Neuron (in vitro differentiated cells): ENCODE results near the gene EIF4ENIF1.
"Not testable (repeated sequence)": the region's sequence is repeated elsewhere in the genome, so short reads cannot be mapped to it uniquely, and the experiment has no call there.

ENCODE experiments used
- H2AFZ ChIP-seq: one replicate; pipeline ENCODE4 v1.6.1; 2013; ENCODE audit warnings: low read depth, mild to moderate bottlenecking, inconsistent platforms, low read length, moderate library complexity
- H3K27me3 ChIP-seq: one replicate; pipeline ENCODE4 v1.6.1; 2013; ENCODE audit warnings: low read length; ENCODE audit not compliant: insufficient read depth
- H3K36me3 ChIP-seq: one replicate; pipeline ENCODE4 v1.6.1; 2013; ENCODE audit warnings: low read length; ENCODE audit not compliant: insufficient read depth
- H3K4me1 ChIP-seq: one replicate; pipeline ENCODE4 v1.6.1; 2013; ENCODE audit warnings: low read length; ENCODE audit not compliant: insufficient read depth
- H3K4me3 ChIP-seq: 2 replicates; pipeline ENCODE4 v1.5.1; 2013; ENCODE audit warnings: mild to moderate bottlenecking, low read length, moderate library complexity
- H3K9me3 ChIP-seq: one replicate; pipeline ENCODE4 v1.6.1; 2013; ENCODE audit warnings: low read length

Gene EIF4ENIF1

GRCh38 chr22:31503211-31503964, 13.7 kb upstream of the EIF4ENIF1 start:
- Histone ChIP-seq H3K4me3 (no peak overlapping the region), H2AFZ (no peak overlapping the region), H3K27me3 (no peaks in the 10 kb centered on the region), H3K4me1 (no peaks in the 10 kb centered on the region), H3K9me3 (peaks cover 6% of the 10 kb centered on the region), H3K36me3 (peaks cover 3% of the 10 kb centered on the region)

GRCh38 chr22:31501738-31502137, 12.1 kb upstream of the EIF4ENIF1 start:
- H3K4me3 ChIP-seq, result no peak overlapping the region
- H2AFZ ChIP-seq, result no peak overlapping the region
- peaks cover 3% of the 10 kb centered on the region for H3K4me1 ChIP-seq
- H3K27me3 ChIP-seq, result no peaks in the 10 kb centered on the region
- no peaks in the 10 kb centered on the region for H3K36me3 ChIP-seq
- H3K9me3 ChIP-seq, result peaks cover 6% of the 10 kb centered on the region

GRCh38 chr22:31497148-31497938, 7.7 kb upstream of the EIF4ENIF1 start:
- peak overlapping the region; percentile 86 for H3K4me3 ChIP-seq

GRCh38 chr22:31496735-31497146, 7.1 kb upstream of the EIF4ENIF1 start:
- Histone ChIP-seq H3K4me1 (peaks cover 8% of the 10 kb centered on the region), H3K4me3 (peak overlapping the region; percentile 86), H3K9me3 (peaks cover 4% of the 10 kb centered on the region), H2AFZ (peak overlapping the region; percentile 96), H3K36me3 (no peaks in the 10 kb centered on the region), H3K27me3 (no peaks in the 10 kb centered on the region)

More at GRCh38 chr22:31497148-31497938, 7.7 kb upstream of the EIF4ENIF1 start:
- Histone ChIP-seq H3K9me3 (peaks cover 6% of the 10 kb centered on the region), H2AFZ (peak overlapping the region; percentile 96), H3K4me1 (peaks cover 8% of the 10 kb centered on the region), H3K27me3 (no peaks in the 10 kb centered on the region), H3K36me3 (no peaks in the 10 kb centered on the region)

- Histone ChIP-seq H3K27me3 (no peaks in the 10 kb centered on the region), H3K4me3 (peak within 1 kb of the TSS; percentile 86), H3K36me3 (no peaks in the 10 kb centered on the region), H2AFZ (peak within 1 kb of the TSS; percentile 96), H3K4me1 (peaks cover 10% of the 10 kb centered on the region), H3K9me3 (peaks cover 4% of the 10 kb centered on the region)
Observed at GRCh38 chr22:31496007-31496734, 6.5 kb upstream of the EIF4ENIF1 start, which contains the start of gene SFI1. SFI1 (plus strand) TSS chr22:31496536; CDS start chr22:31508285, 11,749 bp downstream.

GRCh38 chr22:31495343-31495742, 5.7 kb upstream of the EIF4ENIF1 start:
- Histone ChIP-seq H3K4me3 (peak overlapping the region; percentile 86), H3K36me3 (no peaks in the 10 kb centered on the region), H3K27me3 (no peaks in the 10 kb centered on the region), H2AFZ (peak overlapping the region; percentile 96), H3K4me1 (peaks cover 18% of the 10 kb centered on the region), H3K9me3 (peaks cover 4% of the 10 kb centered on the region)

GRCh38 chr22:31493355-31493754, 3.7 kb upstream of the EIF4ENIF1 start:
- H3K4me1 ChIP-seq, result peaks cover 24% of the 10 kb centered on the region
- H3K9me3 ChIP-seq, H3K4me3 ChIP-seq, H3K36me3 ChIP-seq, H3K27me3 ChIP-seq, H2AFZ ChIP-seq: not testable (repeated sequence)

- Histone ChIP-seq H3K36me3 (peaks cover 11% of the 10 kb centered on the region), H3K9me3 (no peaks in the 10 kb centered on the region), H3K4me3 (no peak overlapping the region), H3K27me3 (no peaks in the 10 kb centered on the region), H2AFZ (no peak overlapping the region), H3K4me1 (peaks cover 29% of the 10 kb centered on the region)
Observed at GRCh38 chr22:31492151-31492550, 2.5 kb upstream of the EIF4ENIF1 start.

- H3K4me1 ChIP-seq, result peaks cover 27% of the 10 kb centered on the region
- H3K36me3 ChIP-seq, result peaks cover 17% of the 10 kb centered on the region
- no peaks in the 10 kb centered on the region for H3K9me3 ChIP-seq
- H2AFZ ChIP-seq, result no peak overlapping the region
- no peaks in the 10 kb centered on the region for H3K27me3 ChIP-seq
- H3K4me3 ChIP-seq, result no peak overlapping the region
Observed at GRCh38 chr22:31491218-31491962, 1.7 kb upstream of the EIF4ENIF1 start.

- H3K9me3 ChIP-seq, result no peaks in the 10 kb centered on the region
Observed at GRCh38 chr22:31490496-31490925, 869 bp upstream of the EIF4ENIF1 start.

GRCh38 chr22:31488988-31489617, 539 bp downstream of the EIF4ENIF1 start:
- H3K4me1 ChIP-seq, result peaks cover 22% of the 10 kb centered on the region
- peak overlapping the region; percentile 60 for H2AFZ ChIP-seq
- peak overlapping the region; percentile 79 for H3K4me3 ChIP-seq
- H3K27me3 ChIP-seq, result no peaks in the 10 kb centered on the region
- H3K9me3 ChIP-seq, result no peaks in the 10 kb centered on the region
- H3K36me3 ChIP-seq, result peaks cover 33% of the 10 kb centered on the region

More at GRCh38 chr22:31490496-31490925, 869 bp upstream of the EIF4ENIF1 start:
- H3K27me3 ChIP-seq, result no peaks in the 10 kb centered on the region
- H3K36me3 ChIP-seq, result peaks cover 19% of the 10 kb centered on the region
- H3K4me3 ChIP-seq, result peak overlapping the region; percentile 79
- peak overlapping the region; percentile 60 for H2AFZ ChIP-seq
- H3K4me1 ChIP-seq, result peaks cover 26% of the 10 kb centered on the region

GRCh38 chr22:31488346-31488883, 1.2 kb downstream of the EIF4ENIF1 start:
- no peaks in the 10 kb centered on the region for H3K9me3 ChIP-seq
- H3K36me3 ChIP-seq, result peaks cover 40% of the 10 kb centered on the region
- H3K27me3 ChIP-seq, result no peaks in the 10 kb centered on the region
- H2AFZ ChIP-seq, result no peak overlapping the region
- H3K4me3 ChIP-seq, result peak overlapping the region; percentile 79
- H3K4me1 ChIP-seq, result peaks cover 22% of the 10 kb centered on the region
